B cell (primary cell): ENCODE results near the gene PLCB1. TPM values are rescaled to one million over a fixed set of nuclear protein-coding genes. Genes with fewer than 3 reads are reported as not detected.

Experiments
- ATAC-seq: fragments of 200-7000 bp; cut with Tn5 transposase; one replicate; pipeline ENCODE4 v1.10.0; 2021; ENCODE audit warnings: low read depth, mild to moderate bottlenecking, moderate number of reproducible peaks, moderate library complexity
- CTCF ChIA-PET: fragments of 350-600 bp; sonication (Branson Sonifier 250); formaldehyde crosslinking; loops from one replicate; lab custom pipeline; 2021; ENCODE audit warnings: antibody characterized with exemption, inconsistent platforms; lab: Charles Lee
- POLR2A ChIA-PET: fragments of 350-600 bp; sonication (Branson Sonifier 250); formaldehyde crosslinking; loops from one replicate; lab custom pipeline; 2021; ENCODE audit warnings: antibody characterized with exemption; lab: Charles Lee
- DNase-seq: peaks from one replicate; pipeline ENCODE4 v3.0.0; 2013
- H2AFZ ChIP-seq: 2 replicates; pipeline ENCODE4 v1.6.1; 2012; ENCODE audit warnings: mild to moderate bottlenecking, low read depth, low read length; ENCODE audit not compliant: insufficient read depth, poor library complexity, severe bottlenecking
- H3K27ac ChIP-seq, 2 donors: 1 replicate in 1 of 2; 2 replicates in 1 of 2; pipeline ENCODE4 v1.5.1; 2012 to 2013; ENCODE audit warnings: low read length in 2 of 2, mild to moderate bottlenecking in 2 of 2, moderate library complexity in 1 of 2
- H3K27me3 ChIP-seq, 4 experiments: fragments of 200-600 bp in 1 of 4; sonication (generic) in 1 of 4; replicated peaks in 1 of 4; 1 replicate in 2 of 4; 2 replicates in 2 of 4; pipeline versions ENCODE4 v1.6.1 to v1.7.0; 2013 to 2016; ENCODE audit warnings: low read length in 3 of 4, mild to moderate bottlenecking in 2 of 4, mixed read lengths in 1 of 4, moderate library complexity in 1 of 4; ENCODE audit not compliant: insufficient read depth in 4 of 4, control insufficient read depth in 3 of 4; ENCODE audit errors: control extremely low read depth in 1 of 4
- H3K36me3 ChIP-seq, 2 experiments: replicated peaks in 1 of 2; 1 replicate in 1 of 2; 2 replicates in 1 of 2; pipeline versions ENCODE4 v1.6.1 to v1.7.1; 2013; ENCODE audit warnings: low read length in 1 of 2; ENCODE audit not compliant: insufficient read depth in 2 of 2, control insufficient read depth in 1 of 2; ENCODE audit errors: control extremely low read depth in 1 of 2, extremely low read depth in 1 of 2
- H3K4me1 ChIP-seq, 2 donors: fragments of 200-600 bp in 1 of 2; sonication (generic) in 1 of 2; 1 replicate in 1 of 2; 2 replicates in 1 of 2; pipeline versions ENCODE4 v1.5.1 to v1.6.1; 2013 to 2017; ENCODE audit warnings: low read length in 2 of 2; ENCODE audit not compliant: control insufficient read depth in 2 of 2, insufficient read depth in 2 of 2
- H3K4me2 ChIP-seq: replicated peaks from 2 replicates; pipeline ENCODE3; 2012; ENCODE audit warnings: mild to moderate bottlenecking, low read depth, low read length; ENCODE audit not compliant: poor library complexity, severe bottlenecking
- H3K4me3 ChIP-seq, 5 experiments: fragments of 200-600 bp in 1 of 5; sonication (generic) in 1 of 5; 1 replicate in 3 of 5; 2 replicates in 2 of 5; pipeline versions ENCODE4 v1.5.1 to v1.7.0; 2011 to 2016; ENCODE audit warnings: low read length in 4 of 5, mild to moderate bottlenecking in 4 of 5, low read depth in 2 of 5, control low read depth in 1 of 5, moderate library complexity in 1 of 5; ENCODE audit not compliant: insufficient read depth in 1 of 5; ENCODE audit errors: control extremely low read depth in 1 of 5, extremely low read depth in 1 of 5
- H3K79me2 ChIP-seq: fragments of 200-600 bp; sonication (generic); one replicate; pipeline ENCODE4 v1.6.0; 2016; ENCODE audit warnings: low read length; ENCODE audit not compliant: control insufficient read depth, insufficient read depth
- H3K9ac ChIP-seq: fragments of 200-600 bp; sonication (generic); 2 replicates; pipeline ENCODE4 v1.6.1; 2017; ENCODE audit warnings: mild to moderate bottlenecking, low read length, moderate library complexity
- H3K9me3 ChIP-seq, 3 donors: one replicate each; pipeline versions ENCODE4 v1.6.1 to v1.7.1; 2013; ENCODE audit warnings: low read length in 2 of 3; ENCODE audit not compliant: control insufficient read depth in 2 of 3, insufficient read depth in 1 of 3; ENCODE audit errors: control extremely low read depth in 1 of 3
- H4K20me1 ChIP-seq: 2 replicates; pipeline ENCODE4 v1.6.0; 2012; ENCODE audit warnings: mild to moderate bottlenecking, low read length; ENCODE audit not compliant: insufficient read depth, control insufficient read depth, poor library complexity, severe bottlenecking
- H3K27ac Mint-ChIP-seq: one replicate; pipeline ENCODE4 v1.8.0; 2021; ENCODE audit warnings: mixed read lengths
- H3K27me3 Mint-ChIP-seq: one replicate; pipeline ENCODE4 v1.8.0; 2021; ENCODE audit warnings: mixed read lengths
- H3K4me1 Mint-ChIP-seq: one replicate; pipeline ENCODE4 v1.8.0; 2021; ENCODE audit warnings: mixed read lengths
- H3K4me3 Mint-ChIP-seq: one replicate; pipeline ENCODE4 v1.8.0; 2021; ENCODE audit warnings: mixed read lengths
- H3K9me3 Mint-ChIP-seq: one replicate; pipeline ENCODE4 v1.8.0; 2022; ENCODE audit warnings: mixed read lengths; ENCODE audit not compliant: insufficient read depth
- CTCF ChIP-seq: fragments of 200-600 bp; IDR thresholded peaks from one replicate; pipeline ENCODE4 v1.8.0; 2022; ENCODE audit warnings: antibody characterized with exemption, mild to moderate bottlenecking
- EZH2 ChIP-seq: IDR thresholded peaks from 2 replicates; pipeline ENCODE4 v1.6.1; 2012; ENCODE audit warnings: borderline replicate concordance, low read depth, mild to moderate bottlenecking, moderate library complexity, low read length; ENCODE audit not compliant: insufficient read depth, poor library complexity, severe bottlenecking
- WGBS: methylation state at CpG from one replicate; pipeline ENCODE4 v1.1.5; 2013; ENCODE audit warnings: missing lambda C conversion rate; ENCODE audit not compliant: insufficient coverage; 5-methylcytosine and 5-hydroxymethylcytosine counted together
- intact Hi-C: fragments of 100-400 bp; cut with micrococcal nuclease; formaldehyde crosslinking; loops from one replicate; pipeline ENCODE4 v1.10.0; 2022
- polyA plus RNA-seq: library from polyadenylated mRNA; depleted of rRNA; stranded (reverse); fragments of >200 nt; gene quantifications from 2 replicates; pipeline ENCODE4 v1.2.3, GENCODE V29; 2012
- total RNA-seq, 2 donors: library from RNA; stranded (reverse); fragments of 120-200 nt in 1 of 2; gene quantifications; 1 replicate in 1 of 2; 2 replicates in 1 of 2; pipeline versions ENCODE4 v1.2.3 to v1.2.4, GENCODE V29; 2013 to 2022

The PLCB1 gene
- total and polyA plus RNA-seq, 2 donors (not counting 1 experiment from before 2014, with no cell fraction given): 0.18 to 0.47 TPM

DNA sequence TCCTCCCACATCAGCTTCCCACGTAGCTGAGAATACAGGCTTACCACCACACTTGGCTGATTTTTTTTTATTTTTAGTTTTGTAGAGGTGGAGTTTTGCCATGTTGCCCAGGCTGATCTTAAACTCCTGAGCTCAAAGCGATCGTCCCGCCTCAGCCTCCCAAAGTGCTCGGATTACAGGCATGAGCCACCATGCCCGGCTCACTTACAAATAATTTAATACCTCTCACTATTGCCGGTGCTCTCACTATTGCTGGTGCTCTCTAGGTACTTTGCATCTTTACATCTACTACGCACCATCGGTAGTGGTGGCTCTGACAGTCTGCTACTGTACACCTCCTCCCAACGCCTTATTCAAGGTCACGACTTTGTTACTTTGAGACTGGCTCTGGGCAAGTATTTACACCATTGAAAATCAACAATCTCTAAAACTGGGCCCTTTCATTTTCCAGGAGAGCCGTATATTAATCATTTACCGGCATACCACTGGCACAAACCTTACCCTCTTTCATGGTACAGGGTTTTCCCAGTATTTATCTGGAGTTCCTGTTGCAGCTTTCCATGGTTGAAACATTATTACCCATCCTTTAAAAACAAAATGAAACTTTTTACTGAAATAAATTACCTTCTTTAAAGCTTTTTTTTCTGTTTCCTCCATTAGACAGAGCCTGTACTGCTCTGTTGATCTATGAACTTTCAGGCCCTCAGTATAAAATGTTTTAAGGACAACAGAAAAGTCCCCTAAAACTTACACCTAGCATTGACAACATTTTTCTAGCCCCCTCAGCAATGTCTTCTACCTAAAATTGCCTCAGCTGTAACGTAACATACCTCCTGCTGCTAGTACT lies 677.3 kb downstream of the PLCB1 start:
- H3K4me1 ChIP-seq: no peaks in the 10 kb centered on the region
- DNase-seq (no peak), ATAC-seq (no peak)
- no peaks in the 10 kb centered on the region for H4K20me1 ChIP-seq
- no peaks in the 10 kb centered on the region for H3K79me2 ChIP-seq
- no peak overlapping the region for H3K9ac ChIP-seq
- no peak overlapping the region for H2AFZ ChIP-seq
- CTCF ChIA-PET: no interaction called here
- WGBS: 97% methylated on average over 12 of the region's 14 CpGs
- POLR2A ChIA-PET: no interaction called here
- H3K27me3 ChIP-seq: no peaks in the 10 kb centered on the region
- no peaks in the 10 kb centered on the region for H3K27me3 Mint-ChIP-seq
- H3K9me3 ChIP-seq: peaks cover 0 to 3% (median 0%) of the 10 kb centered on the region in 3 donors
- no peak overlapping the region for H3K4me3 ChIP-seq
- no peak overlapping the region for H3K27ac ChIP-seq
- no peak overlapping the region for H3K4me3 Mint-ChIP-seq
- H3K36me3 ChIP-seq: no peaks in the 10 kb centered on the region
- no peaks in the 10 kb centered on the region for H3K9me3 Mint-ChIP-seq
- no peak overlapping the region for H3K27ac Mint-ChIP-seq
- H3K4me1 Mint-ChIP-seq: no peaks in the 10 kb centered on the region
- H3K4me2 ChIP-seq: no peak overlapping the region
- TF ChIP-seq EZH2 (no peak), CTCF (no peak)
- intact Hi-C loops: no loop called here
